HepG2 (cell line): ENCODE data around the gene MYL6. TPM values are rescaled to one million over a fixed set of nuclear protein-coding genes. Genes with fewer than 3 reads are reported as not detected.

Experiments
- FOXA3 ChIP-seq: IDR thresholded peaks from 2 replicates; pipeline ENCODE4 v1.6.1; 2016; ENCODE audit warnings: missing genetic modification reagents, missing compliant biosample characterization
- KDM5A ChIP-seq: fragments of 200-600 bp; sonication (generic); IDR thresholded peaks from 2 replicates; pipeline ENCODE4 v1.7.0; 2018; ENCODE audit warnings: antibody characterized with exemption, mild to moderate bottlenecking, low read length, borderline replicate concordance
- MAZ ChIP-seq, 2 experiments: sonication (generic) in 1 of 2; formaldehyde crosslinking in 1 of 2; IDR thresholded peaks; 2 replicates each; pipeline versions ENCODE4 v1.5.0 to v1.6.1; 2012 to 2020; ENCODE audit warnings: low read depth in 2 of 2, mild to moderate bottlenecking in 2 of 2, borderline replicate concordance in 1 of 2, improper control_type of control experiment in 1 of 2, low read length in 1 of 2, missing genetic modification reagents in 1 of 2, moderate library complexity in 1 of 2
- NFYC ChIP-seq: IDR thresholded peaks from 2 replicates; pipeline ENCODE4 v1.6.1; 2016; ENCODE audit warnings: missing genetic modification reagents, missing compliant biosample characterization
- PHF8 ChIP-seq: sonication (generic); formaldehyde crosslinking; IDR thresholded peaks from 2 replicates; pipeline ENCODE4 v1.5.0; 2020; ENCODE audit warnings: missing genetic modification reagents
- TEAD2 ChIP-seq: sonication (generic); formaldehyde crosslinking; IDR thresholded peaks from 2 replicates; pipeline ENCODE4 v1.9.0; 2021; ENCODE audit warnings: missing genetic modification reagents
- XBP1 ChIP-seq: sonication (generic); formaldehyde crosslinking; IDR thresholded peaks from 2 replicates; pipeline ENCODE4 v1.5.0; 2020; ENCODE audit warnings: missing genetic modification reagents
- ZBTB20 ChIP-seq: sonication (generic); formaldehyde crosslinking; IDR thresholded peaks from 2 replicates; pipeline ENCODE4 v1.8.1; 2023; ENCODE audit warnings: missing genetic modification reagents, low read depth, mild to moderate bottlenecking, borderline replicate concordance
- ZFP90 ChIP-seq: sonication (generic); formaldehyde crosslinking; IDR thresholded peaks from 2 replicates; pipeline ENCODE4 v1.8.0; 2022; ENCODE audit warnings: missing genetic modification reagents, mild to moderate bottlenecking, inconsistent platforms, borderline replicate concordance
- ZNF557 ChIP-seq: sonication (generic); formaldehyde crosslinking; IDR thresholded peaks from 2 replicates; pipeline ENCODE4 v1.4.0; 2020; ENCODE audit warnings: missing genetic modification reagents
- ZNF572 ChIP-seq: sonication (generic); formaldehyde crosslinking; IDR thresholded peaks from 2 replicates; pipeline ENCODE4 v1.5.1; 2020; ENCODE audit warnings: mild to moderate bottlenecking, missing genetic modification reagents
- ZNF589 ChIP-seq: sonication (generic); formaldehyde crosslinking; conservative IDR thresholded peaks from 2 replicates; pipeline ENCODE4 v1.8.0; 2022; ENCODE audit warnings: mild to moderate bottlenecking, moderate library complexity, missing genetic modification reagents
- ZNF737 ChIP-seq: sonication (generic); formaldehyde crosslinking; IDR thresholded peaks from 2 replicates; pipeline ENCODE4 v1.5.0; 2020; ENCODE audit warnings: missing genetic modification reagents, mild to moderate bottlenecking, borderline replicate concordance
- polyA plus RNA-seq, 8 experiments: library from polyadenylated mRNA; depleted of rRNA in 3 of 8; stranded (reverse) in 7 of 8; unstranded in 1 of 8; fragments of >200 nt; fragmentation: Illumina TruSeq in 4 of 8; extraction: Trizol in 4 of 8; gene quantifications; 2 replicates each; pipeline versions ENCODE4 v1.2.1 to v1.2.3, GENCODE V29; 2011 to 2016; ENCODE audit warnings: low read depth in 4 of 8, missing spikeins in 1 of 8, mixed read lengths in 1 of 8; ENCODE audit not compliant: insufficient read depth in 1 of 8
- total RNA-seq, 5 experiments: library from RNA; depleted of rRNA; stranded (reverse); fragments of >200 nt; fragmentation: Illumina TruSeq; extraction: Trizol; gene quantifications; 2 replicates each; pipeline ENCODE4 v1.2.3, GENCODE V29; 2016; ENCODE audit warnings: low read depth in 1 of 5
- TF ChIP-seq, protein P1 (sequence below): sonication (generic); formaldehyde crosslinking; IDR thresholded peaks from 2 replicates; pipeline ENCODE4 v1.4.0; 2020; ENCODE audit warnings: missing genetic modification reagents
- TF ChIP-seq, protein P2 (sequence below): IDR thresholded peaks from 2 replicates; pipeline ENCODE4 v1.6.1; 2016; ENCODE audit warnings: missing biosample characterization, missing genetic modification reagents, low read depth
- TF ChIP-seq, protein P3 (sequence below): sonication (generic); formaldehyde crosslinking; IDR thresholded peaks from 2 replicates; pipeline ENCODE4 v1.5.0; 2020; ENCODE audit warnings: missing genetic modification reagents, mild to moderate bottlenecking, borderline replicate concordance
- TF ChIP-seq, protein P4 (sequence below): sonication (generic); formaldehyde crosslinking; IDR thresholded peaks from 2 replicates; pipeline ENCODE4 v1.5.1; 2020; ENCODE audit warnings: mild to moderate bottlenecking, missing genetic modification reagents
- TF ChIP-seq, protein P5 (sequence below): sonication (generic); formaldehyde crosslinking; IDR thresholded peaks from 2 replicates; pipeline ENCODE4 v1.4.0; 2020; ENCODE audit warnings: mild to moderate bottlenecking, missing genetic modification reagents

The MYL6 gene
- total and polyA plus RNA-seq, 2 of the 13 experiments (the other 11 are each of a cell fraction or from before 2014, with no cell fraction given) = 1,127 to 1,192 TPM

DNA sequence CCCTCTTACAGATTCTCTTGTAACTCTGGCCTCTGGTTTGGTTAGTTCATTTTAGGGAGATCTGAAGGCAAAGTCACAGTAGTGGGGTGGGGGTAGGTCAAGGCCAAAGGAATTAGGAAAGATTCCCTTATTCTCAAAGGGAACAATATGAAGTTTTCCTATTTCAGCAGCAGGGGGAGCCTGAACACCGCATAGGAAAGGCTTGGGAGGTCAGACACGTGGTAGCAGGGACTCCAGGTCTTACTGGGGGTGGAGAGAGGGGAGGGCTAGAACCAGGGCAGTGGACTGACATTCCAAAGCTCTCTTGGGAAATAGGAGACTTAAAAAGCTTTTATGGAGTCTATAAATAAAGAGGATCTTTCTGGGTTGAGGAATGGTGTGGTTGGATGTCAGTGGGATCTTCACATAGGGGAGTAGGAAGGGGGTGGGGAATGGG is 38.8 kb upstream of the MYL6 start (continued):
- TF ChIP-seq XBP1 (CRISPR knock-in tag) (no peak), ZNF737 (CRISPR knock-in tag) (no peak), ZBTB20 (CRISPR knock-in tag) (no peak), KDM5A (peak; percentile 82; the same call in 1 of the 2 replicates), FOXA3 (CRISPR knock-in tag) (no peak), MAZ (IDR thresholded peaks at IDR 0.05; ENCODE audit: borderline replicate concordance, low read depth, low read length) (peak; percentile 86), MAZ (CRISPR knock-in tag; IDR thresholded peaks at IDR 0.05; ENCODE audit: low read depth) (peak; percentile 49; the same call in 1 of the 2 replicates), ZNF557 (CRISPR knock-in tag) (0 out of 2 replicates have a peak, but pooled peaks have one; percentile 33), NFYC (CRISPR knock-in tag) (no peak), PHF8 (no peak), ZFP90 (CRISPR knock-in tag) (0 out of 2 replicates have a peak, but pooled peaks have one; percentile 35), TEAD2 (CRISPR knock-in tag) (no peak), ZNF589 (CRISPR knock-in tag) (no peak), ZNF572 (CRISPR knock-in tag) (no peak)
- TF ChIP-seq, protein P1, sequence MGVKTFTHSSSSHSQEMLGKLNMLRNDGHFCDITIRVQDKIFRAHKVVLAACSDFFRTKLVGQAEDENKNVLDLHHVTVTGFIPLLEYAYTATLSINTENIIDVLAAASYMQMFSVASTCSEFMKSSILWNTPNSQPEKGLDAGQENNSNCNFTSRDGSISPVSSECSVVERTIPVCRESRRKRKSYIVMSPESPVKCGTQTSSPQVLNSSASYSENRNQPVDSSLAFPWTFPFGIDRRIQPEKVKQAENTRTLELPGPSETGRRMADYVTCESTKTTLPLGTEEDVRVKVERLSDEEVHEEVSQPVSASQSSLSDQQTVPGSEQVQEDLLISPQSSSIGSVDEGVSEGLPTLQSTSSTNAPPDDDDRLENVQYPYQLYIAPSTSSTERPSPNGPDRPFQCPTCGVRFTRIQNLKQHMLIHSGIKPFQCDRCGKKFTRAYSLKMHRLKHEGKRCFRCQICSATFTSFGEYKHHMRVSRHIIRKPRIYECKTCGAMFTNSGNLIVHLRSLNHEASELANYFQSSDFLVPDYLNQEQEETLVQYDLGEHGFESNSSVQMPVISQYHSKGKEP (CRISPR knock-in tag) = no peak
- TF ChIP-seq, protein P2, sequence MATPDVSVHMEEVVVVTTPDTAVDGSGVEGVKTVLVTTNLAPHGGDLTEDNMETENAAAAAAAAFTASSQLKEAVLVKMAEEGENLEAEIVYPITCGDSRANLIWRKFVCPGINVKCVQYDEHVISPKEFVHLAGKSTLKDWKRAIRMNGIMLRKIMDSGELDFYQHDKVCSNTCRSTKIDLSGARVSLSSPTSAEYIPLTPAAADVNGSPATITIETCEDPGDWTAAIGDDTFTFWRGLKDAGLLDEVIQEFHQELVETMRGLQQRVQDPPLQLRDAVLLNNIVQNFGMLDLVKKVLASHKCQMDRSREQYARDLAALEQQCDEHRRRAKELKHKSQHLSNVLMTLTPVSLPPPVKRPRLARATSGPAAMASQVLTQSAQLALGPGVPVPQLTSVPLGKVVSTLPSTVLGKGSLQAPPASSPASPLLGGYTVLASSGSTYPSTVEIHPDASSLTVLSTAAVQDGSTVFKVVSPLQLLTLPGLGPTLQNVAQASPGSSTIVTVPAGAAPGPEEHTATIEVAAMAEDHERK (CRISPR knock-in tag) = no peak
- TF ChIP-seq, protein P3, sequence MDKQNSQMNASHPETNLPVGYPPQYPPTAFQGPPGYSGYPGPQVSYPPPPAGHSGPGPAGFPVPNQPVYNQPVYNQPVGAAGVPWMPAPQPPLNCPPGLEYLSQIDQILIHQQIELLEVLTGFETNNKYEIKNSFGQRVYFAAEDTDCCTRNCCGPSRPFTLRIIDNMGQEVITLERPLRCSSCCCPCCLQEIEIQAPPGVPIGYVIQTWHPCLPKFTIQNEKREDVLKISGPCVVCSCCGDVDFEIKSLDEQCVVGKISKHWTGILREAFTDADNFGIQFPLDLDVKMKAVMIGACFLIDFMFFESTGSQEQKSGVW (CRISPR knock-in tag) = no peak
- TF ChIP-seq, protein P4, sequence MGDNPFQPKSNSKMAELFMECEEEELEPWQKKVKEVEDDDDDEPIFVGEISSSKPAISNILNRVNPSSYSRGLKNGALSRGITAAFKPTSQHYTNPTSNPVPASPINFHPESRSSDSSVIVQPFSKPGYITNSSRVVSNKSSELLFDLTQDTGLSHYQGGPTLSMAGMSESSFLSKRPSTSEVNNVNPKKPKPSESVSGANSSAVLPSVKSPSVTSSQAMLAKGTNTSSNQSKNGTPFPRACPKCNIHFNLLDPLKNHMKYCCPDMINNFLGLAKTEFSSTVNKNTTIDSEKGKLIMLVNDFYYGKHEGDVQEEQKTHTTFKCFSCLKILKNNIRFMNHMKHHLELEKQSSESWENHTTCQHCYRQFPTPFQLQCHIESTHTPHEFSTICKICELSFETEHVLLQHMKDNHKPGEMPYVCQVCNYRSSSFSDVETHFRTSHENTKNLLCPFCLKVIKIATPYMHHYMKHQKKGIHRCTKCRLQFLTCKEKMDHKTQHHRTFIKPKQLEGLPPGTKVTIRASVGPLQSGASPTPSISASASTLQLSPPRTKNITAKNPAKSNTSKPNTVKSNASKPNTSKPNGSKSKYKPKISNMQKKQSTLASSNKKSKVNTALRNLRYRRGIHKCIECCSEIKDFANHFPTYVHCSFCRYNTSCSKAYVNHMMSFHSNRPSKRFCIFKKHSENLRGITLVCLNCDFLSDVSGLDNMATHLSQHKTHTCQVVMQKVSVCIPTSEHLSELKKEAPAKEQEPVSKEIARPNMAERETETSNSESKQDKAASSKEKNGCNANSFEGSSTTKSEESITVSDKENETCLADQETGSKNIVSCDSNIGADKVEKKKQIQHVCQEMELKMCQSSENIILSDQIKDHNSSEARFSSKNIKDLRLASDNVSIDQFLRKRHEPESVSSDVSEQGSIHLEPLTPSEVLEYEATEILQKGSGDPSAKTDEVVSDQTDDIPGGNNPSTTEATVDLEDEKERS (CRISPR knock-in tag) = no peak
- TF ChIP-seq, protein P5, sequence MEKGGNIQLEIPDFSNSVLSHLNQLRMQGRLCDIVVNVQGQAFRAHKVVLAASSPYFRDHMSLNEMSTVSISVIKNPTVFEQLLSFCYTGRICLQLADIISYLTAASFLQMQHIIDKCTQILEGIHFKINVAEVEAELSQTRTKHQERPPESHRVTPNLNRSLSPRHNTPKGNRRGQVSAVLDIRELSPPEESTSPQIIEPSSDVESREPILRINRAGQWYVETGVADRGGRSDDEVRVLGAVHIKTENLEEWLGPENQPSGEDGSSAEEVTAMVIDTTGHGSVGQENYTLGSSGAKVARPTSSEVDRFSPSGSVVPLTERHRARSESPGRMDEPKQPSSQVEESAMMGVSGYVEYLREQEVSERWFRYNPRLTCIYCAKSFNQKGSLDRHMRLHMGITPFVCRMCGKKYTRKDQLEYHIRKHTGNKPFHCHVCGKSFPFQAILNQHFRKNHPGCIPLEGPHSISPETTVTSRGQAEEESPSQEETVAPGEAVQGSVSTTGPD (CRISPR knock-in tag) = no peak
